MM.1S (cell line): Measurements from ENCODE around the gene MISP3.

Experiments
- CTCF ChIP-seq: fragments of 300-600 bp; sonication (generic); IDR thresholded peaks from 2 replicates; pipeline ENCODE4 v1.5.1; 2016; ENCODE audit warnings: antibody characterized with exemption, low read length, mixed read lengths
- EZH2 ChIP-seq: fragments of 300-600 bp; sonication (generic); optimal IDR thresholded peaks from 2 replicates; pipeline ENCODE3; 2017; ENCODE audit warnings: low read depth, mild to moderate bottlenecking, antibody characterized with exemption, low read length, mixed read lengths
- EZH2phosphoT487 ChIP-seq: fragments of 300-600 bp; sonication (generic); IDR thresholded peaks from 2 replicates; pipeline ENCODE4 v1.6.1; 2018; ENCODE audit warnings: antibody characterized with exemption, low read length

- TF ChIP-seq CTCF (no peak), EZH2 (no peak), EZH2phosphoT487 (no peak)
These were observed 34.3 kb downstream of the MISP3 start for GRCh38 chr19:14106840-14107239.
